ENCODE results near the gene ZFP30. TPM values are rescaled to one million over a fixed set of nuclear protein-coding genes. Genes with fewer than 3 reads are reported as not detected.

The ZFP30 gene
- total and polyA plus RNA-seq, 2 of the 4 experiments (the other 2 are of a cell fraction), result 1.7 to 10.2 TPM

GRCh38 chr19:37565370-37565669 is 89.9 kb downstream of the ZFP30 start:
- no peak overlapping the region for H3K9ac ChIP-seq (ENCODE audit: low read depth, low read length)
- BruUV-seq (replicated peaks), result no TSS peak
- H2AK5ac ChIP-seq (ENCODE audit: low read depth, low read length), result no peak overlapping the region
- H2BK120ac ChIP-seq (ENCODE audit: low read depth, low read length), result no peak overlapping the region
- H2AK9ac ChIP-seq (replicated peaks; ENCODE audit: low read depth, low read length, poor library complexity), result no peak overlapping the region
- H2BK5ac ChIP-seq (ENCODE audit: low read depth, low read length, poor library complexity, severe bottlenecking), result no peak overlapping the region
- H3K36me3 ChIP-seq (ENCODE audit: control insufficient read depth, insufficient read depth, low read length), result 0 out of 2 replicates have a peak, but pooled peaks cover 2% of the 10 kb centered on the region
- ChIA-PET POLR2A (ENCODE audit: unreplicated experiment) (no interaction called here), CTCF (no interaction called here)
- no peak overlapping the region for H3K4ac ChIP-seq (ENCODE audit: low read depth, low read length)
- H3K56ac ChIP-seq (ENCODE audit: extremely low read depth, insufficient read depth, low read length), result no peak overlapping the region
- H3K14ac ChIP-seq (replicated peaks; ENCODE audit: low read depth, low read length), result no peak overlapping the region
- dilution Hi-C loops (cut with HindIII; ENCODE audit: low sequenced_read_pairs, unreplicated experiment), result no loop called here
- H3K4me2 ChIP-seq (ENCODE audit: low read depth, low read length), result no peak overlapping the region
- no peak overlapping the region for H2AFZ ChIP-seq (replicated peaks; ENCODE audit: low read length, poor library complexity)
- H4K8ac ChIP-seq (ENCODE audit: low read depth in 2 of 2, low read length in 2 of 2), result no peak overlapping the region
- no peaks in the 10 kb centered on the region for H3K79me1 ChIP-seq (ENCODE audit: low read depth in 1 of 2, low read length in 2 of 2)
- H4K5ac ChIP-seq (ENCODE audit: low read depth, low read length), result no peak overlapping the region
- no peak for TF ChIP-seq RAD21 (IDR thresholded peaks at IDR 0.05; ENCODE audit: low read length)
- TF ChIP-seq USF2 (IDR thresholded peaks at IDR 0.05; ENCODE audit: low read depth, low read length), result no peak
- TF ChIP-seq MAFK (IDR thresholded peaks at IDR 0.05; ENCODE audit: low read depth, low read length), result no peak
- TF ChIP-seq BHLHE40 (IDR thresholded peaks at IDR 0.05; ENCODE audit: low read depth, low read length), result no peak
- H4K20me1 ChIP-seq (ENCODE audit: insufficient read depth, low read length), result no peaks in the 10 kb centered on the region
- no peak overlapping the region for H3K23ac ChIP-seq (ENCODE audit: low read depth, low read length)
- H3K4me1 ChIP-seq (ENCODE audit: control insufficient read depth, insufficient read depth, low read length), result no peaks in the 10 kb centered on the region
- H3K27ac ChIP-seq (ENCODE audit: insufficient read depth, low read length), result no peak overlapping the region
- no peak for DNase-seq
- H4K91ac ChIP-seq (ENCODE audit: insufficient read depth, low read depth, low read length), result no peak overlapping the region
- no peak overlapping the region for H3K4me3 ChIP-seq (ENCODE audit: insufficient read depth, low read depth, low read length)
- peaks cover 67% of the 10 kb centered on the region for H3K9me3 ChIP-seq (ENCODE audit: control insufficient read depth, insufficient read depth, low read length)
- intact Hi-C loops (cut with micrococcal nuclease), result no loop called here
- no peak for ATAC-seq (ENCODE audit: low read depth)
- H2BK15ac ChIP-seq (ENCODE audit: low read depth, low read length), result no peak overlapping the region
- H2BK20ac ChIP-seq (ENCODE audit: low read depth, low read length), result no peak overlapping the region
- no peaks in the 10 kb centered on the region for H3K27me3 ChIP-seq (ENCODE audit: control insufficient read depth, insufficient read depth, low read length)
- no peaks in the 10 kb centered on the region for H3K9me1 ChIP-seq (ENCODE audit: insufficient read depth, low read length)
- H3K18ac ChIP-seq (ENCODE audit: low read depth, low read length), result no peak overlapping the region
- in situ Hi-C loops (cut with MboI; ENCODE audit: low sequenced_read_pairs), result no loop called here
